ENCODE data around the gene B3GNT9.

DNA sequence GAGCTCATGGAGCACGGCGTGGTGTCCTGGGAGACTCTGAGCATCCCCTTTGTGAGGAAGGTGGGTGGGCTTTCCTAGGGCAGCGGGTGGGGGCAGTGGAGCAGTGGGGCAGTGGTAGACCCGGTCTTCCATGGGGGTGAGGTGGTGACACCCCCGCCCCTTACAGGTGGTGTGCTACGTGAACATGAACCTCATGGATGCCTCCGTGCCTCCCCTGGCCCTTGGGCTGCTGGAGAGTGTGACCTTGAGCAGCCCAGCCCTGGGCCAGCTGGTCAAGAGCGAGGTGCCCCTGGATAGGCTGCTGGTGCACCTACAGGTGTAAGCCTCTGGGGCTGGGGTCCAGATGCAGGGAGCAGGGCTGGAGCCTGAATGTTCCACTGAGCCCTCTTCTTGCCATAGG, 49.7 kb upstream of the B3GNT9 start:
- TF ChIP-seq EZH2 (IDR thresholded peaks at IDR 0.05; ENCODE audit: insufficient read depth, poor library complexity, severe bottlenecking): no peak
- no peak for TF ChIP-seq EZH2phosphoT487 (IDR thresholded peaks at IDR 0.05; ENCODE audit: insufficient read depth, low read depth)
